A549 (cell line): ENCODE data around the gene RPAIN. TPM values are rescaled to one million over a fixed set of nuclear protein-coding genes. Genes with fewer than 3 reads are reported as not detected.

Source experiments
- ATAC-seq, 2 experiments: fragments of 200-7000 bp in 1 of 2; fragments of >200 bp in 1 of 2; cut with Nextera tagmentation in 1 of 2; cut with Tn5 transposase in 1 of 2; 3 replicates each; pipeline versions ENCODE4 v1.8.0 to v1.9.1; 2018 to 2020; ENCODE audit warnings: mild to moderate bottlenecking in 1 of 2, moderate library complexity in 1 of 2
- CTCF ChIA-PET: fragments of 300-600 bp; sonication (Branson Sonifier 250); formaldehyde crosslinking; extraction: SDS; loops from one replicate; lab custom pipeline; 2021; ENCODE audit warnings: antibody characterized with exemption, inconsistent platforms; lab: Yijun Ruan, JAX
- POLR2A ChIA-PET: fragments of 350-600 bp; formaldehyde crosslinking; extraction: SDS; loops from one replicate; lab custom pipeline; 2021; ENCODE audit warnings: antibody characterized with exemption, inconsistent platforms; lab: Yijun Ruan, JAX
- DNase-seq, 2 experiments: peaks; one replicate each; pipeline versions ENCODE4 v3.0.0 to v3.0.0-alpha.2; 2011 to 2016; ENCODE audit warnings: low read depth in 1 of 2, low spot score in 1 of 2
- FAIRE-seq: peaks from 2 replicates; lab custom pipeline; 2011; peaks lifted over from hg19 to GRCh38; lab: Jason Lieb, UNC
- H3K27ac ChIP-seq, 2 experiments: fragments of >200 bp; sonication (Bioruptor Twin); formaldehyde crosslinking; 3 replicates each; pipeline ENCODE4 v1.5.1; 2016 to 2017
- H3K4me1 ChIP-seq: fragments of >200 bp; sonication (Bioruptor Twin); formaldehyde crosslinking; 3 replicates; pipeline ENCODE4 v1.6.1; 2016
- H3K4me2 ChIP-seq: fragments of >200 bp; sonication (Bioruptor Twin); formaldehyde crosslinking; 3 replicates; pipeline ENCODE4 v1.6.1; 2016
- H3K4me3 ChIP-seq: fragments of >200 bp; sonication (Bioruptor Twin); formaldehyde crosslinking; 3 replicates; pipeline ENCODE4 v1.5.1; 2016
- H3K9me3 ChIP-seq: fragments of >200 bp; sonication (Bioruptor Twin); formaldehyde crosslinking; 3 replicates; pipeline ENCODE4 v1.6.1; 2016
- ATOH8 ChIP-seq: fragments of 250-450 bp; sonication (Bioruptor Pico); IDR thresholded peaks from 2 replicates; pipeline ENCODE4 v1.5.0; 2020; ENCODE audit warnings: low read depth, mild to moderate bottlenecking, moderate library complexity
- BCL3 ChIP-seq: fragments of >200 bp; sonication (Bioruptor Twin); formaldehyde crosslinking; IDR thresholded peaks from 3 replicates; pipeline ENCODE4 v1.6.1; 2016
- CBX2 ChIP-seq: fragments of 200-600 bp; sonication (generic); IDR thresholded peaks from 2 replicates; pipeline ENCODE4 v1.6.1; 2016; ENCODE audit warnings: low read depth, mild to moderate bottlenecking, borderline replicate concordance
- CBX8 ChIP-seq: fragments of 200-600 bp; sonication (generic); IDR thresholded peaks from 2 replicates; pipeline ENCODE4 v1.6.1; 2016
- CEBPB ChIP-seq, 2 experiments: fragments of >200 bp in 1 of 2; sonication (Bioruptor Twin) in 1 of 2; formaldehyde crosslinking in 1 of 2; IDR thresholded peaks; 2 replicates each; pipeline ENCODE4 v1.6.1; 2012 to 2016
- E2F6 ChIP-seq: IDR thresholded peaks from 2 replicates; pipeline ENCODE4 v1.6.1; 2012; ENCODE audit warnings: low read depth, borderline replicate concordance
- EHF ChIP-seq: fragments of 250-450 bp; sonication (Bioruptor Pico); IDR thresholded peaks from 2 replicates; pipeline ENCODE4 v1.5.0; 2020; ENCODE audit warnings: mild to moderate bottlenecking
- EHMT2 ChIP-seq: fragments of 200-600 bp; sonication (generic); IDR thresholded peaks from 2 replicates; pipeline ENCODE4 v1.6.1; 2016; ENCODE audit warnings: antibody characterized with exemption, low read depth, mild to moderate bottlenecking, moderate library complexity
- GATA3 ChIP-seq: IDR thresholded peaks from 2 replicates; pipeline ENCODE4 v1.6.1; 2012; ENCODE audit warnings: borderline replicate concordance
- HDAC2 ChIP-seq: fragments of 200-600 bp; sonication (generic); IDR thresholded peaks from 2 replicates; pipeline ENCODE4 v1.6.1; 2016
- HES2 ChIP-seq: fragments of >200 bp; sonication (Bioruptor Twin); formaldehyde crosslinking; IDR thresholded peaks from 2 replicates; pipeline ENCODE4 v1.6.1; 2016
- HOXB13 ChIP-seq: fragments of 250-450 bp; sonication (Bioruptor Pico); IDR thresholded peaks from 2 replicates; pipeline ENCODE4 v1.5.0; 2020; ENCODE audit warnings: low read depth, mild to moderate bottlenecking, moderate library complexity
- JUN ChIP-seq, 2 experiments: fragments of >200 bp; sonication (Bioruptor Twin); formaldehyde crosslinking; IDR thresholded peaks; 2 replicates in 1 of 2; 3 replicates in 1 of 2; pipeline ENCODE4 v1.6.1; 2016 to 2017
- MYC ChIP-seq: IDR thresholded peaks from 2 replicates; pipeline ENCODE4 v1.6.1; 2012; ENCODE audit warnings: mild to moderate bottlenecking, inconsistent platforms, low read length, improper control_type of control experiment, borderline replicate concordance
- NFE2L2 ChIP-seq: fragments of 150-350 bp; conservative IDR thresholded peaks from 2 replicates; pipeline ENCODE4 v1.6.1; 2014; ENCODE audit warnings: low read length
- PHF8 ChIP-seq: fragments of 200-600 bp; sonication (generic); IDR thresholded peaks from 2 replicates; pipeline ENCODE4 v1.6.1; 2016; ENCODE audit warnings: low read depth, mild to moderate bottlenecking, antibody characterized with exemption, moderate library complexity, borderline replicate concordance
- RARB ChIP-seq: fragments of 250-450 bp; sonication (Bioruptor Pico); IDR thresholded peaks from 2 replicates; pipeline ENCODE4 v1.8.0; 2021; ENCODE audit warnings: mild to moderate bottlenecking, moderate library complexity
- RFX5 ChIP-seq: fragments of 450-650 bp; IDR thresholded peaks from 2 replicates; pipeline ENCODE4 v1.7.1; 2014; ENCODE audit warnings: antibody characterized with exemption, mild to moderate bottlenecking, moderate library complexity
- SREBF2 ChIP-seq: fragments of 450-650 bp; IDR thresholded peaks from 2 replicates; pipeline ENCODE4 v1.6.1; 2014; ENCODE audit warnings: mild to moderate bottlenecking, moderate library complexity
- ZC3H11A ChIP-seq: fragments of 450-650 bp; IDR thresholded peaks from 2 replicates; pipeline ENCODE4 v1.6.1; 2014; ENCODE audit warnings: antibody characterized with exemption, mild to moderate bottlenecking
- ZNF302 ChIP-seq: fragments of 250-450 bp; sonication (Bioruptor Pico); IDR thresholded peaks from 2 replicates; pipeline ENCODE4 v1.9.0; 2021; ENCODE audit warnings: inconsistent platforms, mild to moderate bottlenecking, moderate library complexity
- ZSCAN20 ChIP-seq: fragments of 250-450 bp; sonication (Bioruptor Pico); IDR thresholded peaks from 2 replicates; pipeline ENCODE4 v1.8.0; 2022; ENCODE audit warnings: mild to moderate bottlenecking, moderate library complexity
- WGBS: methylation state at CpG from one replicate; pipeline ENCODE4 v1.1.6; 2017; ENCODE audit errors: missing lambda C conversion rate; 5-methylcytosine and 5-hydroxymethylcytosine counted together
- polyA plus RNA-seq, 4 experiments: library from polyadenylated mRNA; depleted of rRNA in 3 of 4; stranded (reverse); fragments of >200 nt; fragmentation: RNase III in 1 of 4; extraction: RNeasy Plus Mini Kit Qiagen cat#74134 plus additional on column Dnase treatment in 1 of 4; gene quantifications; 2 replicates in 3 of 4; 3 replicates in 1 of 4; pipeline ENCODE4 v1.2.3, GENCODE V29; 2011 to 2017
- TF ChIP-seq, protein P1 (sequence below): IDR thresholded peaks from 2 replicates; pipeline ENCODE4 v1.6.1; 2012
- TF ChIP-seq, protein P2 (sequence below): fragments of >200 bp; sonication (Bioruptor Twin); formaldehyde crosslinking; IDR thresholded peaks from 3 replicates; pipeline ENCODE4 v1.5.1; 2016
- TF ChIP-seq, protein P3 (sequence below): fragments of 200-600 bp; sonication (generic); IDR thresholded peaks from 2 replicates; pipeline ENCODE4 v1.6.1; 2016; ENCODE audit warnings: antibody characterized with exemption, mild to moderate bottlenecking, moderate library complexity

Gene RPAIN
- polyA plus RNA-seq, 2 of the 4 experiments (the other 2 are of a cell fraction), result 67.6 to 71.9 TPM

DNA sequence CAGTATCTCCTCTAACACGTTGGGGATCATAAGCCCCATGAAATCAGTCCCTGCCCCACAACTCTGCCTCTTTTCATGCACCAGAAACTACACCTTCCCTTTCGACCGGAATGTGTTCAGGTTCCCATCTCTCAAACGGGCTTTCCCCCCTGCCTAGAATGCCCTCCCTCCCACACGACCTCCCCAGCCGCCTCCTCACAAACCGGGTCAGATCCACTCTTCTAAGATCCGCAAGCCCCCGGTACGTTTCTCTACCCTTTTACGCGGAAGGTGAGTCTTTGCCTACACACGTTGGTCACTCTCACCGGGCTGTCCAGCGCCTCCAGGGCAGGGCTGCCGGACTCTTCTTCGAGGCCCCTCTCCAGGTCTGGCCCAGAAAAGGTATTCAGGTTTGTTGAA is 48.1 kb downstream of the RPAIN start:
- no peak for FAIRE-seq
- CTCF ChIA-PET, result interaction anchor here (0.8 to 13.3 kb wide), 4 partner anchors 16 to 53 kb away, joined by 3 to 86 read pairs (median 4); partner anchors contain the start of gene C1QBP
- WGBS, result 1% methylated on average over 17 of the region's 17 CpGs
- peak overlapping the region; percentile 91 for H3K4me3 ChIP-seq
- POLR2A ChIA-PET, result interaction anchor here (1.2 to 3.5 kb wide), 4 partner anchors 8 to 49 kb away, joined by 3 to 41 read pairs (median 8); partner anchors contain the start of genes C1QBP, DERL2, MIS12 and NUP88
- DNase-seq, result peak in 1 of 2 experiments; percentile 34
- H3K4me1 ChIP-seq, result peaks cover 9% of the 10 kb centered on the region; the same call in 2 of the 3 replicates
- H3K9me3 ChIP-seq, result no peaks in the 10 kb centered on the region
- H3K4me2 ChIP-seq, result peak overlapping the region; percentile 89
- no peak for TF ChIP-seq ZC3H11A
- TF ChIP-seq HOXB13, result no peak
- no peak for TF ChIP-seq NFE2L2
- TF ChIP-seq GATA3, result no peak
- TF ChIP-seq MYC, result no peak
- no peak for TF ChIP-seq E2F6
- TF ChIP-seq CEBPB (IDR thresholded peaks at IDR 0.05), result no peak
- TF ChIP-seq PHF8, result no peak
- no peak for TF ChIP-seq ATOH8 (CRISPR knock-in tag)
- TF ChIP-seq SREBF2, result no peak
- TF ChIP-seq, protein P1, sequence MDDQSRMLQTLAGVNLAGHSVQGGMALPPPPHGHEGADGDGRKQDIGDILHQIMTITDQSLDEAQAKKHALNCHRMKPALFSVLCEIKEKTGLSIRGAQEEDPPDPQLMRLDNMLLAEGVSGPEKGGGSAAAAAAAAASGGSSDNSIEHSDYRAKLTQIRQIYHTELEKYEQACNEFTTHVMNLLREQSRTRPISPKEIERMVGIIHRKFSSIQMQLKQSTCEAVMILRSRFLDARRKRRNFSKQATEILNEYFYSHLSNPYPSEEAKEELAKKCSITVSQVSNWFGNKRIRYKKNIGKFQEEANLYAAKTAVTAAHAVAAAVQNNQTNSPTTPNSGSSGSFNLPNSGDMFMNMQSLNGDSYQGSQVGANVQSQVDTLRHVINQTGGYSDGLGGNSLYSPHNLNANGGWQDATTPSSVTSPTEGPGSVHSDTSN, result no peak
- TF ChIP-seq HDAC2, result no peak
- no peak for TF ChIP-seq BCL3
- peak overlapping the region; percentile 85 to 95 for H3K27ac ChIP-seq
- ATAC-seq, result peak; percentile 22 to 50

GRCh38 chr17:5472511-5472910 is 52.5 kb downstream of the RPAIN start:
- Histone ChIP-seq H3K9me3 (peaks cover 4% of the 10 kb centered on the region; the same call in 2 of the 3 replicates), H3K4me2 (no peak overlapping the region), H3K4me1 (no peaks in the 10 kb centered on the region), H3K4me3 (no peak overlapping the region), H3K27ac (no peak overlapping the region)
- ATAC-seq (no peak), FAIRE-seq (peak; percentile 32), DNase-seq (no peak)
- ChIA-PET CTCF (no interaction called here), POLR2A (no interaction called here)
- TF ChIP-seq, protein P1, result no peak
- no peak for TF ChIP-seq JUN (IDR thresholded peaks at IDR 0.05)
- TF ChIP-seq ATOH8 (CRISPR knock-in tag), result no peak
- TF ChIP-seq CBX2, result no peak
- TF ChIP-seq, protein P2, sequence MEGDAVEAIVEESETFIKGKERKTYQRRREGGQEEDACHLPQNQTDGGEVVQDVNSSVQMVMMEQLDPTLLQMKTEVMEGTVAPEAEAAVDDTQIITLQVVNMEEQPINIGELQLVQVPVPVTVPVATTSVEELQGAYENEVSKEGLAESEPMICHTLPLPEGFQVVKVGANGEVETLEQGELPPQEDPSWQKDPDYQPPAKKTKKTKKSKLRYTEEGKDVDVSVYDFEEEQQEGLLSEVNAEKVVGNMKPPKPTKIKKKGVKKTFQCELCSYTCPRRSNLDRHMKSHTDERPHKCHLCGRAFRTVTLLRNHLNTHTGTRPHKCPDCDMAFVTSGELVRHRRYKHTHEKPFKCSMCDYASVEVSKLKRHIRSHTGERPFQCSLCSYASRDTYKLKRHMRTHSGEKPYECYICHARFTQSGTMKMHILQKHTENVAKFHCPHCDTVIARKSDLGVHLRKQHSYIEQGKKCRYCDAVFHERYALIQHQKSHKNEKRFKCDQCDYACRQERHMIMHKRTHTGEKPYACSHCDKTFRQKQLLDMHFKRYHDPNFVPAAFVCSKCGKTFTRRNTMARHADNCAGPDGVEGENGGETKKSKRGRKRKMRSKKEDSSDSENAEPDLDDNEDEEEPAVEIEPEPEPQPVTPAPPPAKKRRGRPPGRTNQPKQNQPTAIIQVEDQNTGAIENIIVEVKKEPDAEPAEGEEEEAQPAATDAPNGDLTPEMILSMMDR, result no peak
- TF ChIP-seq ZSCAN20 (CRISPR knock-in tag), result no peak
- TF ChIP-seq SREBF2, result no peak
- TF ChIP-seq RFX5, result no peak
- TF ChIP-seq HES2, result no peak
- TF ChIP-seq EHF (CRISPR knock-in tag), result no peak
- TF ChIP-seq, protein P3, sequence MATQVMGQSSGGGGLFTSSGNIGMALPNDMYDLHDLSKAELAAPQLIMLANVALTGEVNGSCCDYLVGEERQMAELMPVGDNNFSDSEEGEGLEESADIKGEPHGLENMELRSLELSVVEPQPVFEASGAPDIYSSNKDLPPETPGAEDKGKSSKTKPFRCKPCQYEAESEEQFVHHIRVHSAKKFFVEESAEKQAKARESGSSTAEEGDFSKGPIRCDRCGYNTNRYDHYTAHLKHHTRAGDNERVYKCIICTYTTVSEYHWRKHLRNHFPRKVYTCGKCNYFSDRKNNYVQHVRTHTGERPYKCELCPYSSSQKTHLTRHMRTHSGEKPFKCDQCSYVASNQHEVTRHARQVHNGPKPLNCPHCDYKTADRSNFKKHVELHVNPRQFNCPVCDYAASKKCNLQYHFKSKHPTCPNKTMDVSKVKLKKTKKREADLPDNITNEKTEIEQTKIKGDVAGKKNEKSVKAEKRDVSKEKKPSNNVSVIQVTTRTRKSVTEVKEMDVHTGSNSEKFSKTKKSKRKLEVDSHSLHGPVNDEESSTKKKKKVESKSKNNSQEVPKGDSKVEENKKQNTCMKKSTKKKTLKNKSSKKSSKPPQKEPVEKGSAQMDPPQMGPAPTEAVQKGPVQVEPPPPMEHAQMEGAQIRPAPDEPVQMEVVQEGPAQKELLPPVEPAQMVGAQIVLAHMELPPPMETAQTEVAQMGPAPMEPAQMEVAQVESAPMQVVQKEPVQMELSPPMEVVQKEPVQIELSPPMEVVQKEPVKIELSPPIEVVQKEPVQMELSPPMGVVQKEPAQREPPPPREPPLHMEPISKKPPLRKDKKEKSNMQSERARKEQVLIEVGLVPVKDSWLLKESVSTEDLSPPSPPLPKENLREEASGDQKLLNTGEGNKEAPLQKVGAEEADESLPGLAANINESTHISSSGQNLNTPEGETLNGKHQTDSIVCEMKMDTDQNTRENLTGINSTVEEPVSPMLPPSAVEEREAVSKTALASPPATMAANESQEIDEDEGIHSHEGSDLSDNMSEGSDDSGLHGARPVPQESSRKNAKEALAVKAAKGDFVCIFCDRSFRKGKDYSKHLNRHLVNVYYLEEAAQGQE, result no peak
- TF ChIP-seq EHMT2, result no peak
- no peak for TF ChIP-seq RARB (CRISPR knock-in tag)
- no peak for TF ChIP-seq HOXB13
- TF ChIP-seq ZC3H11A, result no peak
- no peak for TF ChIP-seq ZNF302 (CRISPR knock-in tag)
- TF ChIP-seq CBX8, result no peak
- WGBS, result 84% methylated on average over 3 of the region's 3 CpGs
